ENCODE data around the gene USP7.

DNA sequence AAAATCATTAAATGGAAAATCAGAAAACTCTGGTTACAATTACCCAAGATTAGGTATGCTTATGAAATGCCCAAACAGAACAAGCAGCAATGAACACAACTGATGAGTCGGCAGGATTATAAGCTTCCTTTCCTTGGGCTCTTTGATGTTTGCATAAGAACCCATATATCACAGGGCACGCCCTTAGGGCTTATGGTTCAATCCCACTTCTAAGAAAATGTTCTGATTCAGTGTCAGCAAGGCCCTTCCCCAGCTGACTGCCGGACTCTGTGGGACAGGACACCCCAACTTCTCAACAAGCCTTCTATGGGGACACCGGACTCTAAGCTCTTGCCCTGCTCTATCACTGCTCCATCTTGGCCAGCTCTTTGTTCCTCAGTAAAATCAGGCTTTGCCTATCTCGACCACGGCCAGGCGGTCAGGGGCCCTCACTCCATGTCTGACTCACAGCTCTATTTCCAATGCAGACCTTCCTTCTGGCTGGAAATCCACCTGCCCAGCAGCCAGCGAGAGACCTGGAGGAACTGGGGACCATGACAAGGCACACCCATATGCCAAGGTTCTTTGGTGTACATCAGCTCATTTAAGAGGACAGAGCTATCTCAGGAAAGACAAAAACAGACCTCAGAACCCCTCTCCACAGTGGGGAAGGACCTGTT is 54.8 kb downstream of the USP7 start:
- TF ChIP-seq CHD2 (IDR thresholded peaks at IDR 0.05; ENCODE audit: borderline replicate concordance, low read depth, low read length) (no peak), TCF12 (IDR thresholded peaks at IDR 0.05; ENCODE audit: low read depth, low read length) (no peak), MYC (IDR thresholded peaks at IDR 0.05; ENCODE audit: insufficient read depth, insufficient read length, insufficient replicate concordance, low read length, severe bottlenecking) (no peak), POLR2A (IDR thresholded peaks at IDR 0.05; ENCODE audit: low read depth, low read length) (no peak), CREB1 (IDR thresholded peaks at IDR 0.05; ENCODE audit: low read depth) (no peak), HCFC1 (IDR thresholded peaks at IDR 0.05; ENCODE audit: low read length) (no peak), MTA3 (IDR thresholded peaks at IDR 0.05; ENCODE audit: borderline replicate concordance, low read length) (no peak), EZH2 (IDR thresholded peaks at IDR 0.05; ENCODE audit: borderline replicate concordance, control insufficient read depth, low read depth, low read length) (no peak), MXI1 (IDR thresholded peaks at IDR 0.05; ENCODE audit: low read depth, low read length) (no peak)
- TF ChIP-seq, protein P1, sequence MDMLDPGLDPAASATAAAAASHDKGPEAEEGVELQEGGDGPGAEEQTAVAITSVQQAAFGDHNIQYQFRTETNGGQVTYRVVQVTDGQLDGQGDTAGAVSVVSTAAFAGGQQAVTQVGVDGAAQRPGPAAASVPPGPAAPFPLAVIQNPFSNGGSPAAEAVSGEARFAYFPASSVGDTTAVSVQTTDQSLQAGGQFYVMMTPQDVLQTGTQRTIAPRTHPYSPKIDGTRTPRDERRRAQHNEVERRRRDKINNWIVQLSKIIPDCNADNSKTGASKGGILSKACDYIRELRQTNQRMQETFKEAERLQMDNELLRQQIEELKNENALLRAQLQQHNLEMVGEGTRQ (IDR thresholded peaks at IDR 0.05; ENCODE audit: borderline replicate concordance, low read depth, low read length) = no peak
- TF ChIP-seq, protein P2, sequence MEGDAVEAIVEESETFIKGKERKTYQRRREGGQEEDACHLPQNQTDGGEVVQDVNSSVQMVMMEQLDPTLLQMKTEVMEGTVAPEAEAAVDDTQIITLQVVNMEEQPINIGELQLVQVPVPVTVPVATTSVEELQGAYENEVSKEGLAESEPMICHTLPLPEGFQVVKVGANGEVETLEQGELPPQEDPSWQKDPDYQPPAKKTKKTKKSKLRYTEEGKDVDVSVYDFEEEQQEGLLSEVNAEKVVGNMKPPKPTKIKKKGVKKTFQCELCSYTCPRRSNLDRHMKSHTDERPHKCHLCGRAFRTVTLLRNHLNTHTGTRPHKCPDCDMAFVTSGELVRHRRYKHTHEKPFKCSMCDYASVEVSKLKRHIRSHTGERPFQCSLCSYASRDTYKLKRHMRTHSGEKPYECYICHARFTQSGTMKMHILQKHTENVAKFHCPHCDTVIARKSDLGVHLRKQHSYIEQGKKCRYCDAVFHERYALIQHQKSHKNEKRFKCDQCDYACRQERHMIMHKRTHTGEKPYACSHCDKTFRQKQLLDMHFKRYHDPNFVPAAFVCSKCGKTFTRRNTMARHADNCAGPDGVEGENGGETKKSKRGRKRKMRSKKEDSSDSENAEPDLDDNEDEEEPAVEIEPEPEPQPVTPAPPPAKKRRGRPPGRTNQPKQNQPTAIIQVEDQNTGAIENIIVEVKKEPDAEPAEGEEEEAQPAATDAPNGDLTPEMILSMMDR (IDR thresholded peaks at IDR 0.05 in 2 of 3, conservative IDR thresholded peaks at IDR 0.05 in 1 of 3; ENCODE audit: control insufficient read depth in 2 of 3, extremely low read depth in 1 of 3, insufficient read depth in 1 of 3, low read depth in 3 of 3, low read length in 3 of 3) = no peak
- TF ChIP-seq, protein P3, sequence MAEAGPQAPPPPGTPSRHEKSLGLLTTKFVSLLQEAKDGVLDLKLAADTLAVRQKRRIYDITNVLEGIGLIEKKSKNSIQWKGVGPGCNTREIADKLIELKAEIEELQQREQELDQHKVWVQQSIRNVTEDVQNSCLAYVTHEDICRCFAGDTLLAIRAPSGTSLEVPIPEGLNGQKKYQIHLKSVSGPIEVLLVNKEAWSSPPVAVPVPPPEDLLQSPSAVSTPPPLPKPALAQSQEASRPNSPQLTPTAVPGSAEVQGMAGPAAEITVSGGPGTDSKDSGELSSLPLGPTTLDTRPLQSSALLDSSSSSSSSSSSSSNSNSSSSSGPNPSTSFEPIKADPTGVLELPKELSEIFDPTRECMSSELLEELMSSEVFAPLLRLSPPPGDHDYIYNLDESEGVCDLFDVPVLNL (IDR thresholded peaks at IDR 0.05; ENCODE audit: low read depth, low read length) = no peak

All from GM12878 (cell line).